GM21381 (cell line): Measurements from ENCODE around the gene DLG1.
"Not testable (repeated sequence)": the region's sequence is repeated elsewhere in the genome, so short reads cannot be mapped to it uniquely, and the experiment has no call there.

ENCODE experiments used
- ATAC-seq: cut with Tn5 transposase; IDR thresholded peaks from one replicate; pipeline ENCODE4 v1.9.1; 2021; ENCODE audit warnings: mild to moderate bottlenecking, moderate library complexity; ENCODE audit not compliant: unreplicated experiment

DLG1 gene

DNA sequence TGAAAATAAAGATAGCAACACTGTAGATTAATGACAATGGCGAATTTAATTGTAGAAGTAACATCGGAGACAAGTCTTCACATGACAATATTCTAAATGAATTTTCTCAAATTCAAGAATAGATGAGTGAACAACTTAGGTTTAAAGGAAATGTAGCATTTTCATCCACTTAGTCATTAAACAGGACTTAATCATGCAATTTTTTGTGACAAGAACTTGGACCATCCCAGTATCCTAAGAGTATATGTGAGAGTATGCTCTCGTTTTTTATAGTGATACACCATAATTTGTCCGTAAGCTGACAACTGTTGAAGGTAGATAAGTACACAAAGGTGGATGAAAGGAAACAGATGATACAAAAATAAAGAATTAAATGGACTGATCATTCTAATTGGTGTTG, 81.5 kb downstream of the DLG1 start:
- ATAC-seq: no peak

- no peak for ATAC-seq
These were observed 82.1 kb downstream of the DLG1 start for GRCh38 chr3:197216169-197216860.

- no peak for ATAC-seq
These were observed 86.1 kb downstream of the DLG1 start for GRCh38 chr3:197212290-197212689.

- ATAC-seq: not testable (repeated sequence)
These were observed 86.7 kb downstream of the DLG1 start for GRCh38 chr3:197211698-197212097.

GRCh38 chr3:197209366-197210260, 88.8 kb downstream of the DLG1 start:
- ATAC-seq: no peak

DNA sequence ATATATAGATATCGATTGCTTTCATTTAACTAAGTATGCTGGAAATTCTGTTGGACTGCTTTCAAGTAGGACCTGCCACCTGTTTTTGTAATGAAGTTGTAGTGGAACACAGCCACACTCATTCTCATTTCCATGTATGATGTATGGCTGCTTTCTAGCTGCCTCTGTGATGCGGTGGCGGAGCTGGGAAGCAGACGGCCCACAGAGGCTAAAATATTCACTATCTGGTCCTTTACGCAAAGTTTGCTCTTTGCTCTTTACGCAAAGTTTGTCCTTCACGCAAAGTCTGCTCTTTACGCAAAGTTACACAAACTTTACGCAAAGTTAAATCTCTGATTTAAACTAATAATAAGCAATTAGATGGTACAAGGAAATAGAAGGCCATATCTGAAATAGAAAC, 91.5 kb downstream of the DLG1 start:
- ATAC-seq: no peak

DNA sequence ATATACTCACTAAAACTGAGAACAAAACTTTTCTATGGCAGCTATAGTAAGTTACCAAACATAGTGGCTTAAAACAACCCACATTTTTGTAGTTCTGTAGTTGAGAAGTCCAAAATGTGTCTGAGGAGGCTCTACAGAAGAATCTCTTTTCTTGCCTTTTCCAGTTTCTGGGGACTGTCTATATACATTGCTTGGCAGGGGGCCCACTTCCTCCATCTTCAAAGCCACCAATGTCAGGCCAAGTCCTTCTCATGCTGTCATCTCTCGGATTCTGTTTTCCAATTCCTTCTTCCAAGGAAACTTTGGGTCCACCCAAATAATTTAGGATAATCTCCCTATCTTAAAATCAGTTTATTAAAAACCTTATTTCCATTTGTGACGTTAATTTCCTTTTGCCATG, 92.7 kb downstream of the DLG1 start:
- no peak for ATAC-seq

DNA sequence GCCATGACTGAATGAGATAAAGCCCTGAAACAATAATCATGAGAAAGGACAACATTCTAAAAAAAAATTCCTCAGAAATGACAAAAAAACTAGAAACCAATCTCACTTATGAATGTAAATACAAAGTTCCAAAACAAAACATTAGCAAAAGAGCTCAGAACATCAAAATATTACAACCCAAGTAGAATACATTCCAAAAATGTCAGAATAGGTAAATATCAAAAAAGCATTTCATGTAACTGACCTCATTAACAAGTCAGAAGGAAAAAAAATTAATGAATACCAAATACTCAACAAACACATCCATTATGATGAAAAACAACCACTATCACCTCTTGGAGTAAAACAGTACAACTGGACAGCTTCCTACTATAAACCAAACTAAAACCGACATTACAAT, 93.1 kb downstream of the DLG1 start:
- ATAC-seq: no peak

- ATAC-seq: no peak
These were observed 93.7 kb downstream of the DLG1 start for GRCh38 chr3:197204736-197205135.

DNA sequence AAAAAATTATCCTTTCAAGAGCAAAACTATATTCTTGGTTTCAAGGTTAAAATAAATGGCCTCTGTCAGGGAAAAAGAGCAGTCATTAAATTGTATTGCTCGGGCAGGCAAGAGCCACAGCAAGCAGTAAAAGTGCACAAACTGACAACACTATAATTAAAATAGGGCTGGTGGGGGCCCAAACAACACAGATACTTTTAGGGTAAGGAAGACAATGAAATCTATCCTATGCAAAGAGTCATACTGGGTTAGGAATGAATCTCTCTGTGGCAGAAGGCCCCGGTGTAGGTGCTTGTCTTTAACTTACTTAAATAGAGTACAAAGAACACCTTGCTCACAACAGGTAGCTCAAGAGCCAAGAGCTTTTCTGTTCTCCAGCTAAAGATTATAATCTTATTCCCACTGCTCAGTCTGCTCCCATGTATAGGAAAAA, 94.7 kb downstream of the DLG1 start:
- no peak for ATAC-seq

DNA sequence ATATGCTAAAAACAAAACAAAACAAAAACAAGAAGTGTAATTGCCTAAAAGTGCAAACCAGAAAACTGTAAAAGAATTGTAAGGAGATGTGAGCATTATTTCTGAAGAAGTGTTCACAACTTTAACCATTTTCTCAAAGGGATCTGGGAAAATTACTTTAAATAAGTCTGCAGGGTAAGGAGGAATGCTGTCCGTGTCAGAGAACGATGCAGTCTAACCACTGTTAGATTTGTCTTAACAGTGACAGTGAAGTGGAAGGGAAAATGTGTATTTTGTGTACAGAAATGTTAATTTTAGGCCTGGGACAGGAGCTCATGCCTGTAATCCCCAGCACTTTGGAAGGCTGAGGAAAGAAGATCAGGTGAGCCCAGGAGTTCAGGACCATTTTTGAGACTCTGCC, 95.7 kb downstream of the DLG1 start:
- ATAC-seq: no peak

- no peak for ATAC-seq
These were observed 96.5 kb downstream of the DLG1 start for GRCh38 chr3:197201791-197202452.

DNA sequence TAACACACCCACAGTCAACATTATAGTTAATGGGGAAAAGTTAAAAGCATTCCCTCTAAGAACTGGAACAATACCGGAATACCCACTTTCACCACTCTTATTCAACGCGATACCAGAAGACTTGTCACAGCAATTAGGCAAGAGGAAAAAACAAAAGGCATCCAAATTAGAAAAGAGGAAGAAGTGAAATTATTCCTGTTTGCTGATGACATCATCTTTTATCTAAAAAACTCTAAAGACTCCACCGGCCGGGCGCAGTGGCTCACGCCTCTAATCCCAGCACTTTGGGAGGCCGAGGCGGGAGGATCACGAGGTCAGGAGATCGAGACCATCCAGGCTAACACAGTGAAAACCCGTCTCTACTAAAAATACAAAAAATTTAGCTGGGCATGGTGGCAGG, 97.6 kb downstream of the DLG1 start:
- ATAC-seq: not testable (repeated sequence)

DNA sequence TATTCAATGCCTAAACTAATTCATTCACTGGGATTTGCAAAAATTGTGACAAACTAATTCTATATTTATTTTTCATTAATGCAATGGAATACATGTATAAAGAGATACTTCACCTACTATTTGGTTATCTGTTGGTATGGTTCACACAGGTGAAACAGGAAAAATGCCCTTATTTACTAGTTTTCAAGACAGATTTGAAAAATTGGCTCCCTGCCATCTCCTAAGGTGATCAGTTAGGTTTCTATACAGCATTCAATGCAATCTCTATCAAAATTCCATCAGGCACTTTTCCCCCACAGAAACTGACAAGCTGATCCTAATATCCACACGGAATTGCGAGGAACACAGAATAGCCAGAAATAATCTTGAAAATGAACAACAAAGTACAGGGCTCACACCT, 101.1 kb downstream of the DLG1 start:
- ATAC-seq: no peak

GRCh38 chr3:197196192-197196591, 102.2 kb downstream of the DLG1 start:
- no peak for ATAC-seq

- no peak for ATAC-seq
These were observed 103.1 kb downstream of the DLG1 start for GRCh38 chr3:197195326-197195725.

- not testable (repeated sequence) for ATAC-seq
These were observed 104.7 kb downstream of the DLG1 start for GRCh38 chr3:197193759-197194158.

GRCh38 chr3:197191897-197192296, 106.5 kb downstream of the DLG1 start:
- no peak for ATAC-seq

DNA sequence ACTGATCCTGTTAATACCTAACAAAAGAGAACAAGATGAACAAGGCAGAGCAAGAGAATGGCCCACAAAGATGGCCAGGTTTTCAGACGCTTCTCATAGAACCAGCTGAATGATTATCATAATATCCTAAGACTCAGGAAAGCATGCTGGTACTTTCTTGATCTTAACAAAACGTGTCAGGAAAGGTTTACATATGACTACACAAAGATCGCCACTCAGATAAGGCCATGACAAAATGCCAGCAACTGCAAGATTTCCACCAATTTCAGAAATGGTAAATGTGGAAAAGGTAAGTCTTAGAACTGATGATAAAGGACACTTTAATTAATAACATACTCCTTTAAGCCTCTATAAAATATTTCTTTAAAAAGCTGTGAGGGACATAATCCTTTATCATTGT, 108.8 kb downstream of the DLG1 start:
- no peak for ATAC-seq

DNA sequence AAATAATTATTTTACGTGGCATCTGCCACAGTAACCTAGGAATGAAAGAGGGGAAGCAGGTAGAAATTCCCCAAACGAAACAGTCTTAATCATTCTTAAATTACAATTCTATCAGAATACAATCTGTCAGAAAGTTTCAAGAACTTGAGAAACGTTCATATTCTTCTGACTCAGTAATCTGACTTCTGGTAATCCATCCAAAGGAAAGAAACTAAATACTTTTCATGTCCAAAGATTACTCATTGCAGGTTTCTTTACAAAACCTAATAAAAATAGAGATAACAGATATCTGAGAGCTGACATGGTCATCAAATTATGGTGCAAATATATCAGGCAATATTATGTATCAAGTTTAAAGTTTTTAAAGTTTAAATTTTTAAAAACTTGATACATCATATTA, 109.4 kb downstream of the DLG1 start:
- no peak for ATAC-seq

DNA sequence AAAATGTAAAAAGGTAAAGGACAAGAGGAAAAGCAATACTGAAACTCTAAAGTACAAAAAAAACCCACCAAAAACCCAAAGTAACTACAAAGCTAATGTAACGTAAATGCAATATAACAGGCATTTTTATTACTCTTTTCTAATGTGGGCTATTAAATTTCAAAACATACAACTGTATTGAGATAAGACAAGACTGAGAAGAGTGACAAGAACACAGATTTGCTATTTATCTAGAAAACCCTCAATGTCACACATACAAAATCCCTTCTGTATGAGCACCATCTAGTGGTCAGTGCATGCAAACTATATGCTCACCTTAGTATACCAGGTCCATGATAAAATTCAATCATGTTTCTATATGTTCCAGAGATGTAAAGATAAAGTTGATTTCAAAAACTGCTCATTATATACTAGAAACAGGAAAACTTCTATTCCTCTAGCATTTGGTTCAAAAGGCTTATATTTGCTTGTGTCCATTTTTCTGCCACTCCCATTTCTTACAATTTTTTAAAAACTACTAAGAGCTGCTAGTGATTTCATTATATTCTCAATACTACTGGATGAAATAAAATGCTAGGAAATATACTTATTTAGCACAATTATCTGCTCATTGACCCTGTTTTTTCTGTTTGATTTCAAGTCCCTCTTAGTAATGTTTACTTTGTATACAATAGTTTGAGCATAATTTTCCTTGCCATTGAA, 111.4 kb downstream of the DLG1 start:
- ATAC-seq: peak; percentile 70
